ENCODE results near the gene TMEM135.
"Not testable (repeated sequence)": the region's sequence is repeated elsewhere in the genome, so short reads cannot be mapped to it uniquely, and the experiment has no call there.

Gene TMEM135

DNA sequence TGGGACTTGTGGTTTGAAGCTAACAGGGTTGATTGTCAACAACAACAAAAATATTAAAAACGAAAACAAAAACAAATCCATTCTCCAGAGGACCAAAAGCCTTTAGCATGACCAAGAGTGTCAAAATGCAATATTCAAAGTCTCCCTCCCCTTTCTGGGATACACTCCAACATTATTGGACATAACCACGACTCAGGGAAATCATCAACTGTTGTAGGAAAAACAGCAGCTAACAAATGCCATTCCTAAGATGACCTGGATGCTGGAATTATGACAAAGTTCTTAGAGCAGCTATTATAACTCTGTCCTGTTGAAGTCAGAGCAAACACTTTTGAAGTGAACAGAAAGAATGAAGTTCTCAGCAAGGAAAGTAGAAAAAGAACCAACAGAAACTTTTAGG, 143.0 kb downstream of the TMEM135 start:
- H3K4me3 ChIP-seq (ENCODE audit: low read length), result no peak overlapping the region
- no peak for DNase-seq (ENCODE audit: low read depth, low spot score)

GRCh38 chr11:87181143-87181542, 143.4 kb downstream of the TMEM135 start:
- DNase-seq (ENCODE audit: low read depth, low spot score), result no peak
- H3K4me3 ChIP-seq (ENCODE audit: low read length), result no peak overlapping the region

DNA sequence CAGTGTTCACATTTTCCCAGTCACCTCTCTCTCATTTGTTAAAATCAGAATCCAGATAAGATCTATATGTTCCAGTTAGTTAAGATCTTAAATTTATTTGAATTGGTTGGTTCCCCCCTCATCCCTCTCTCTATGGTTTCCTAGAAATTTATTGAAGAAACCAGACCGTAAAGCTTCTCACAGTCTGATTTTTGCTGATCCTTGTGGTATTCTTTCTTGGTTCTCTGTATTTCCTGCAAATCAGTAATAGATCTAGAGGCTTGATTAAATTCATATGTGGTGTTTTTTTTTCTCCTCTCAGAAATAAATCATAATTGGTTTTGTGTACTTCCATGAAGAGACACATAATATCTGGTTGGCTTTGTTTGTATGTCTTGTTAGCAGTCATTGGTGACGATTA, 147.5 kb downstream of the TMEM135 start:
- no peak for DNase-seq (ENCODE audit: low read depth, low spot score)
- no peak overlapping the region for H3K4me3 ChIP-seq (ENCODE audit: low read length)

GRCh38 chr11:87187076-87187475, 149.3 kb downstream of the TMEM135 start:
- DNase-seq (ENCODE audit: low read depth, low spot score), result no peak

GRCh38 chr11:87187930-87188329, 150.2 kb downstream of the TMEM135 start:
- no peak overlapping the region for H3K4me3 ChIP-seq (ENCODE audit: low read length)
- no peak for DNase-seq (ENCODE audit: low read depth, low spot score)

More at GRCh38 chr11:87187076-87187475, 149.3 kb downstream of the TMEM135 start:
- H3K4me3 ChIP-seq (ENCODE audit: low read length), result no peak overlapping the region

- DNase-seq (ENCODE audit: low read depth, low spot score); H3K4me3 ChIP-seq (ENCODE audit: low read length): not testable (repeated sequence)
Observed at GRCh38 chr11:87188396-87188795, 150.7 kb downstream of the TMEM135 start.

GRCh38 chr11:87188921-87189320, 151.2 kb downstream of the TMEM135 start:
- not testable (repeated sequence) for H3K4me3 ChIP-seq (ENCODE audit: low read length); DNase-seq (ENCODE audit: low read depth, low spot score)

DNA sequence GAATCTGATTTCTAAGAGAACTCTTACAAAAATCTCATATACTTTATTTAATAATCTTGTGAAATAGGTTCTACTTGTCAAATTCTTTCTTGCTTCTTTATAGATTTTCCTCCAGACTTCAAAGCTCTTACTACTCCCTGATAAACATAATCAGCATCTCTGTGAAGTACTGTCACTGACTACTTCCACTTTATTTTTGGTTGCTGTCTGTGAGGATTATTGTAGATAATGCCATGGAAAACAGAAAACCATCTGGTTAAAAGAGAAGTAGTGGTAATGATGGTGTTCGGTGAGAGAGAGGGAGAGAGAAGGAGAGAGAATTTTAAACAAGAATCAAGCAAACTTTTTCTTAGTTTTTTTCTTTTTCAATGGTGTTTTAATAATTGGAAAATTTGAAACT, 152.3 kb downstream of the TMEM135 start:
- DNase-seq (ENCODE audit: low read depth, low spot score), result no peak
- no peak overlapping the region for H3K4me3 ChIP-seq (ENCODE audit: low read length)

DNA sequence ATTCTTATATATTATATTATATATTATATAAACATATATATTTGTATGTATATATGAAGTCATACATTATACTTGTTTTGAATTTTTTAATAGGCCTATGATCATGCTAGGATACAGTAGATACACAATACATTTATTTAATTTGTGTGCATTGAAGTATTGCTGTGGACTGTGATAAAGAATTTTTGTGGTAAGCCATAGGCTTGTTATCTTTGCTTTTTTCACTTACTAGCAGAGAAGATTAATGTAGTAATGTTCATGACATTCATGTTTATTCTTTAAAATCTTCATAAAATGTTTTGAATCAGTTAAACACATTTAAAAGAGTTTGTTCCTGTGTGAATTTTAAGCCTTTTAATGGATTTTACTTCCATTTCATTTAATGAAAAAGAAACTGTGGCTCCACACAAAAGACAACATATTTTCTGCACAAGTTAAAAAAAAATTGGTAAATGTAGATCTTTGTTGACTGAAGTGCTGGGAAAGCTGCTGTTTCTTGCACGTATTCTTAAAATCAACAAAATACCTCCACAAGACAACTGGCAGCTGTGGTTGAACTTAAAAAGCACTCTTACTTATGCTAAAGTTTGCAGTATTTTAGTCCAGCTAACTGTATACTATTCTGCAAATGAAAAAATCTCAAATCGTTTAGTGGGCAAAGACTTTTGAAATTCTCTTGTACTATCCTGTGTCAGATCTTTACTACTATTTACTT, 156.2 kb downstream of the TMEM135 start:
- no peak for DNase-seq (ENCODE audit: low read depth, low spot score)
- no peak overlapping the region for H3K4me3 ChIP-seq (ENCODE audit: low read length)

- no peak overlapping the region for H3K4me3 ChIP-seq (ENCODE audit: low read length)
Observed at GRCh38 chr11:87194985-87195820, 157.5 kb downstream of the TMEM135 start.

DNA sequence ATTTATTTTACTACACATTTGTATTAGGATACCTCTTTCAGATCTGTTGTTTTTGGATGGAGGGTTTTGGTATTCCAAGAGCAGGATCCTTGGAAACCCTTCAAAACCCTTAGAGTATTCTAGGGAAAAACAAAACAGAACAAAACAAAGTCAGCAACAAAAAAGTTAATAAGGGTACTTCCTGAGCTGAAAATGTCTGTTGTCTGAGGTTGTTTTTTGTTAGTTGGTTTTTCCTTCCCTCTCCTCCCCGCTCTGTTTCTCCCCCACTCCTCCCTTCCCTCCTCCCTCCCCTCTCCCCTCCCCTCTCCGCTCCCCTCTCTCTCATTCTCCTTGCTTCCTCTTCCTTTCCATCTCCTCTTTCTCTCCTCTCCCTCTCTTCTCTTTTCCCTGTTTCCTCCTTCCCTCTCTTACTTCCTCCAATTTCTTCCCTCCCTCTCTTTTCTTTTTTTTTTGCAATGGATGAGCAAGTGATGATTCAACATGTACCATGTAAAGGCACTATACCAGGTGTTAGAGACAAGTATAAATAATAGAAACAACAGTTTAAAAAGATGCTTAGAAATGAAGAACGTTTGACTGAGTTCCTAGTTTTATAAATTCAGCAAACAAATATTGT, 160.6 kb downstream of the TMEM135 start:
- no peak overlapping the region for H3K4me3 ChIP-seq (ENCODE audit: low read length)
- no peak for DNase-seq (ENCODE audit: low read depth, low spot score)

More at GRCh38 chr11:87194985-87195820, 157.5 kb downstream of the TMEM135 start:
- DNase-seq (ENCODE audit: low read depth, low spot score), result no peak

- H3K4me3 ChIP-seq (ENCODE audit: low read length), result no peak overlapping the region
- no peak for DNase-seq (ENCODE audit: low read depth, low spot score)
Observed at GRCh38 chr11:87201376-87201775, 163.6 kb downstream of the TMEM135 start.

DNA sequence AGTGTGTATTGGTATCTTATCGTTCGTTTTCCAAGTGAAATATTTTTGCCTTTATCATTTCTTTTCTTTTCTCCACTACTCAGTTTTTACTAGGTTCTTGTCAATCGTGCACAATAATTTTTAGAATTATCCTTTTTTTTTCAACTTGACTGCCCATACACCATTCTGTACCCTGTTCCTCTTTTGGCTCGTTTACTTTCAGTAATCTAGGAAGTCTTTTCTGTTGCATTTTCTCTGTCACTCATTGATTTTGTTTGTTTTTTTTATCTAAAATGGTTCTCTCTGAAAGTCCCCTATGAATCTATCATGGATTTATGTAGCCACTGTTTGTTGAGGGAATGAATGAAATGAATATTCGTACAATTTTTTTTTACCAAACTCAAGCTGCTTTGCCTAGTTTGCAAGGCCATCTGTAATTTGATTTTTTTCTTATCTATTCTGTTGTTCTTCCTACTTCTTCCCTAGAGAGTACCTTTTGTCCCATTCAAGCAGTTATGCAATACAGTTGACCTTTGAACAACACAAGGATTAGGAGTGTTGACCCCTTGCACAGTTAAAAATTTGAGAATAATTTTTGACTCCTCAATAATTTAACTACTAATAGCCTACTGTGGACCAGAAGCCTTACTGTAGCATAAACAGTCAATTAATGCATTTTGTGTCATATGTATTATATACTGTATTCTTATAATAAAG, 166.3 kb downstream of the TMEM135 start:
- H3K4me3 ChIP-seq (ENCODE audit: low read length), result no peak overlapping the region
- DNase-seq (ENCODE audit: low read depth, low spot score), result no peak

GRCh38 chr11:87212891-87213290, 175.2 kb downstream of the TMEM135 start:
- no peak overlapping the region for H3K4me3 ChIP-seq (ENCODE audit: low read length)
- DNase-seq (ENCODE audit: low read depth, low spot score), result no peak

GRCh38 chr11:87213444-87213843, 175.7 kb downstream of the TMEM135 start:
- DNase-seq (ENCODE audit: low read depth, low spot score), result no peak
- no peak overlapping the region for H3K4me3 ChIP-seq (ENCODE audit: low read length)

- no peak for DNase-seq (ENCODE audit: low read depth, low spot score)
Observed at GRCh38 chr11:87215236-87215635, 177.5 kb downstream of the TMEM135 start.

GRCh38 chr11:87219266-87219665, 181.5 kb downstream of the TMEM135 start:
- peak; percentile 0 for DNase-seq (ENCODE audit: low read depth, low spot score)
- H3K4me3 ChIP-seq (ENCODE audit: low read length), result no peak overlapping the region

More at GRCh38 chr11:87215236-87215635, 177.5 kb downstream of the TMEM135 start:
- no peak overlapping the region for H3K4me3 ChIP-seq (ENCODE audit: low read length)

DNA sequence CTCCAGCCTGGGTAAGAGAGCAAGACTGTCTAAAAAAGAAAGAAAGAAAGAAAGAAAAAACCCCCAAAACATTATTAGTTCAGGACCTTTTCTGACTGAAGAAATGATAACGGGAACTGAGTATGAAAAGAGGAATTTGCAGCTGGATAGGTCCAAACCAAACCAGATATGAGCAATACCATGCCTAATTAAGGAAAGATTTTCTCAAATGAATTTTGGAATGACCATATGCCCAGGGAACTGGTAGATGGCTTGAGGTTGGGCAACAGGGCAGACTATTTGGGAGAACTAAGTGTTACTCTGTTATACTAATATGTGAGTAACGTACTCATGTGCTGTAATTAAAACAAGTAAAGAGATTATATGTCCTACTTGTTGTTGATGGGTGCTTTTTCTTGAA, 186.1 kb downstream of the TMEM135 start:
- no peak for DNase-seq (ENCODE audit: low read depth, low spot score)
- no peak overlapping the region for H3K4me3 ChIP-seq (ENCODE audit: low read length)

DNA sequence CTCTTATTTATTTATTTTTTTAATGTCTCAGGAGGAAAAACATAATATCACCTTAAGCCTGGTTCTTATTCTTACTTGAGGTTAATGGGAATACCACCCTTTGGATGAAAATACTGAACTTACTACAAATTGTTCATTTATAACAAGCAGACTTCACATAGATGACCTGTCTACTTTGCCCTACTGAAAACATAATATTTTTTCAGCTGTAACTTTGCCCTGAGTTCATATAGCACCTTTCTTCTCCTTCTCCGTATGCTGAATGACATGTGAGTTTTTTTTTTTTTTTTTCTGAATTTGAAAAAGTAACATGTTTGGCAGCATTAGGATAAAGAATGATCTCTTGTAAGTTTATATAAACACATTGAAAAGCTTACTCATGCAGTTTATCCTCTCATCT, 186.8 kb downstream of the TMEM135 start:
- no peak for DNase-seq (ENCODE audit: low read depth, low spot score)
- no peak overlapping the region for H3K4me3 ChIP-seq (ENCODE audit: low read length)
